NCI-H2107 treated with DMSO at 0.1 percent for 48 hours (cell line): ENCODE data around the gene IQCB1.
"Not testable (repeated sequence)": the region's sequence is repeated elsewhere in the genome, so short reads cannot be mapped to it uniquely, and the experiment has no call there.

Source experiments
- DNase-seq: peaks from one replicate; lab custom pipeline; 2025; ENCODE audit not compliant: unreplicated experiment; lab: John Stamatoyannopoulos, UW

The IQCB1 gene

DNA sequence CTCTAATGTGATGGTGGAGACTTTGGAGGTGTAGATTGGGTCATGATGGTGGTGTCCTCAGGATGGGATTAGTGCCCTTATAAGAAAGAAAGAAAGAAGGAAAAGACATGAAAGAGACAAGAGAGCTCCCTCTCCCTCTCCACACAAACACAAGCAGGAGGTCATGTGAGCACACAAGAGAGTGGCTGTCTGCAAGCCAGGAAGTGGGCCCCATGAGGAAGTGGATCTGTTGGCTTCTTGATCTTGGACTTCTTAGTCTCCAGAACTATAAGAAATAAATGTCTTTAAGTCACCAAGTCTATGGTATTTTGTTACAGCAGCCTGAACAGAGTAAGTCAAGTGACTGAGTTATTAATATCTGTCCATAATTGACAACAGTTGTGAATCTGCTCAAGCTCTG lies 17.1 kb downstream of the IQCB1 start:
- no peak for DNase-seq

DNA sequence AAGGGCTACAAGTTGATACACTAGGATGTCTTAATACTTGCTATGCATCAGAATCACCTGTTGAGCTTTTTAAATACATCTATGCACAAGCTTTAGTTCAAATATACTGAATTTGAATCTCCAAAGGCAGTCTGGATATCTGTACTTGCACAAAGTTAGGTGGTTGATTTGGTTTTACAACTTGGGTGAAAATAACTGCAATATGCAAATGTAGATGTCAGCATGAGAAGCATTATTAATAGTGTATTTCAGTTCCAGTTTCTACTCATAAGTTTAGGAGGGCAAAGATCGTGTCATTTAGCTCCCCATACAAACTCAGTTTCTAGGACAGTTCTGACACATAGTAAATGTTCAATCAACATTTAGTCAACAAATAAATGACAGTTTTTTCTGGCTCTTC lies 25.6 kb downstream of the IQCB1 start:
- no peak for DNase-seq

DNA sequence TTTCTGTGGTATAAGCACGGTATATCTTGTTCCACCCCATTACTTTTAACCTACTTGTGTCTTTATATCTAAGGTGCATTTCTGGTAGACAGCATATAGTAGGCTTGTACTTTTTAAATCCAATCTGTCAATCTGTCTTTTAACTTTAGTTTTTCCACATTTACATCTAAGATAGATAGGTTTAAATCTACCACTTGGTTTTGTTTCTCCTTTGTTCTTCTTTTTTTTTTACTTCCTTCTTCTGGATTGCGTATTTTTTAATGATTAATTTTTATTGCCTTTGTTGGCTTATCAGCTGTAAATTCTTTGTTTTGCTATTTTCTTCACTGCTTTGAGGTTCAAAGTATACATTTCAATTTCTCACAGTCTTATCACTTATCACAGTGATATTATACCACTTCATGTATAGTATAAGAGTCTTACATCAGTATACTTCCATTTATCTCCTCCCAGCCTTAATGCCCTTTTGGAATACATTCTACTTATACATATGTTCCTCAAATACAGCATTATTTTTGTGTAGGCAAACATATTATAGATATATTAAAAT lies 31.0 kb downstream of the IQCB1 start:
- DNase-seq, result no peak

DNA sequence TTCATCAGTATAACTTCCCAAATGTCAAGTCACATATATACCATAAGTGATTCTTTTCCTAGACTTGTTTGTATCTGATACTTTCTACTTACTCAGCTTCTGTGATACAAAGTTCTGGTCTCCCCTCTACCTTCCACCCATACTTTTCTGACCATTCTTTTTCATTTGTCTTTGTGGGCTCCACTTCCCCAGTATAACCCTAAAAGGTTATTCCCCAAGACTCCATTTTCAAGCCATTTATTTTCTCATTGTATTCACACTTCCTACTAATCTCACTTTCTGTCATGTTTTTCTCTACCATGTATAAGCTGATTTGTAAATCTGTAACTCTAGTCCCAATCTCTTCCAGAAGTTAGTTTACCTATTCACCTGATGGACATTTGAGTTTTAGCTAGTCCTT lies 34.0 kb downstream of the IQCB1 start:
- DNase-seq, result no peak

DNA sequence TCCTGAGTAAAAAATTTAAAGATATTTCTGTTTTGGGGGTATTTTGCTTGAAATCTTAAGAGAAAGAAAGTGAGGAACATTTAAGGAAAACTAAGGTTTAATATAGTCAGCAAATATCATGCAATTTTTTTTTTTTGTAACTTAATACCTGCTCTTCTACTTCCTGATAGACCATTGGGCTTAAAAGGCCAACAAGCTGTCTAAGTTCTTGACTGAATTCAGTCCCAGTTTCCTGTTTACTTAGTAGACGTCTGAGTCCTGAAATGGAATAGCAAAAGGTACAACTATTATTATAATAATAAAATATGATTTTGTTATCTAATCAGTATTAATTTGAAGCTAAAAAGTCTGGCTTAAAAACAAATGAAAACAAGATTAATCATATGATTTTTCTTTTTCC lies 37.9 kb downstream of the IQCB1 start:
- DNase-seq, result no peak

DNA sequence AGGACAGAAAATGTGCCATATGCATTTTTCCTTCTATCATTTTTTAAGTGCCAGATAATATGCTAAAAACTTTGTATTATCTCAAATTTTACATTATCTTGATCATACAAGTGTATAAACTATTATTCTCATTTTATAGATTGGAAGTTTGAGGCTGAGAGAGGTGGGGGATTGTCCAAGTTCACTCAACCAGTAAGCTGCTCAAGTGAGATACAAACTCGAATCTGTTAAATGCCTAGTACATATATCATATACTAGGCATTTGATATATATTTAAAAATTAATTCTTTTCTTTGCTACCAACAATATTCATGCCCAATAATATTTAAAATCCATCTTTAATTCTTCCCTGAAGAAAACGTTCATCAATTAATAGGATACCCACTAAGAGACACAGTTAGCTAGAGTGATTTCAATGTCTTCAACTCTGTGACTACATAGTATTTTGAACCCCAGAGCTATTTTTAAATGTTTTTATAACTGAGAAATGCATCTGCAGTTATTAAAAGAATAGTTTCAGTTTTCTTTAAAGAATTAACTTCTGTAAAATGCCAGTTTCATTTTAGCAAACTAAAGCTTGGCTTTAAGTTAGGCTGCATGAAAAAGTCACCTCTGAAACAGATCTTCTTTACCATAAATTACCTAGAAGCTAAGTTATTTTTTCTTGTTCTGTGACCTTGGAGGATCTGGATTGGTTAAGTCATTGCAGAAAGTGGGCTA lies 40.4 kb downstream of the IQCB1 start:
- no peak for DNase-seq

DNA sequence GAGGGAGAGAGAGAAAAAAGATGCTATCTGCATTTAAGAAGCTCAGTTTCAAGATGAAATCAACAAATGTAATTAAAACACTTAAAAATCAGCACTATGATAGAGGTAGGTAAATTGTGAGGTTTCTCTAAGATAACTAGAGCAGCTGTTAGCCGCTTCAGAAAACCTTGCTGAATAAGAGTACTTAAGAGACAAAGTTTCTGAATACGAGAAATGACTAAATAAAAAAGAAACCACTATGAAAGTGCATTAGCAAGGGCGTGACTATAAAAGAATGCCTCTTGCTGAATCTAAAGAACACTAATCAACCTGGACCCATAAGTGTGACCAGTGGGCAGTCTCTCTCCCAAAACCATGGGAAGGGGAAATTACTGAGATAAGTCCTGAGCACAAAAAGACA lies 41.8 kb downstream of the IQCB1 start:
- no peak for DNase-seq

DNA sequence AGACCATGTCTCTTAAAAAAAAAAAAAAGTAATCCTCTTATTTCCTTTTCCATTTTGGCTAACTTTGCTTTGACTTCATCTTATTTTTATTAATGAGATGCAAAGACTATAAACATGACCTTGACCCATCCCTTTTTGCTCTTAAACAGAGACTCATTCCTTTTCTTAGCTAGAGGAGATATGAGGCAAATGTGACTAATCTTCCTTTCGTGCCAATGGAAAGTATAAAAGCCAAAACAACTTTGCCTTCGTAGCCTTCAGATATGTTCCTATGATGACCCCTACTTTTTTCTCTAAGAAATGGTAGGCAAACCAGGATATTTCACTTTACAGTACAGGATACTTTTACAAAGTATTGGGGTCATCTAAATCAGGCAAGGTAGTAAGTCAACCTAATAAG lies 48.4 kb downstream of the IQCB1 start:
- no peak for DNase-seq

DNA sequence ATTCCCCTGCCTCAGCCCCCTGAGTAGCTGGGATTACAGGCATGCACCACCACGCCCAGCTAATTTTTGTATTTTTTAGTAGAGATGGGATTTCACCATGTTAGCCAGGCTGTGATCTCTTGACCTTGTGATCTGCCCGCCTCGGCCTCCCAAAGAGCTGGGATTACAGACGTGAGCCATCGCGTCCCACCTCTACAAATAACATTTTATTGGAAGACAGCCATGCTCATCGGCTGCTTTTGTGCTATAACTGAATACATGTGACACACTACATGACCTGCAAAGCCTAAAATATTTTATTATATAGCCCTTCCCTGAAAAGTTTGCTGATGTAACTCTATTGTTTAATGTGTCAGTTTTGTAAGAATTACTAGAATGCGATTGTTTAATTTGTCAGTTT lies 52.1 kb downstream of the IQCB1 start:
- DNase-seq, result not testable (repeated sequence)

DNA sequence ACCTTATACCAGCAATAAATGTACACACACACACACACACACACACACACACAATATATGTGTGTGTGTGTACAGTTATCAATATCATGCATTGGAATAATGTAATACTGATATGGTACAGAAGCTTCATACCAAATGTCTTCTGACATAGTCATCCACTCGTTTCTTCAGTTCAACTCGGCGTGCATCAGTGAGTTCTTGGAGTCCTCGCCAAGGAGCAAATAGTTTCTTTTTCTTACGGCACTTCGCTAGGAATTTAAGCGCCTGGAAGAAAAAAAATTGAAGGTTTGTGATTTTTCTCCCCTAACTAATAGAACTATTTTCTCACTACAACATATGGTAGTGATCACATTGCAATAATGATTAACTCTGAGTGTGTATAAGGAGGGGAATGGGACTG lies 53.2 kb downstream of the IQCB1 start:
- no peak for DNase-seq

DNA sequence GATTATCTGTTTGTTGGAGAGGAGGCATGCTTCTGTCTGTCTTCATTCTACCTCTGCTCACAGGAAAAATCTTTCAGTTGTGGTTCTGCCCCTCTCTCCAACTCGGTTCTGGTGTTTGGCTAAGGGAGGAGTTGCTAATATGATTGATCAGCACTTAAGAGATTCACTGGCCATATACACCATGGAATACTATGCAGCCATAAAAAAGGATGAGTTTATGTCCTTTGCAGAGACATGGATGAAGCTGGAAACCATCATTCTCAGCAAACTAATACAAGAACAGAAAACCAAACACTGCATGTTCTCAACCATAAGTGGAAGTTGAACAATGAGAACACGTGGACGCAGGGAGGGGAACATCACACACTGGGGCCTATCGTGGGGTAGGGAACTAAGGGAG lies 59.8 kb downstream of the IQCB1 start:
- not testable (repeated sequence) for DNase-seq

DNA sequence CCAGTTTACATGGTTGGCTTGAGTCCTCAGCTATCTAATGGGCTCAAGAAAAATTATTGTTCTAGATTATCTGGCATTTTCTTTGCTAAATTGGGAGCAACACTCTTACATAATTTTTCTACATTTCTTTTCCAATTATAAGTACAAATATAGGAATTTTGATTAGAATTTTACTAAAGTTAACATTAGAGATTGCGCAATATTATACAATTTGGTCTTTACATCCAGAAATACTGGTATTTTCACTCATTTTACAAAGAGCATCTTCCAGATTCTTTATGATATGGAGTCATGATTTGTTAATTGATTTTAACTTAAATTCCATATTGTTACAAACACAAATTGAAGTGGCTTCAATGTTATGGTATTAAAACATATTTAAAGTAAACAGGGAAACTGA lies 65.6 kb downstream of the IQCB1 start:
- no peak for DNase-seq

DNA sequence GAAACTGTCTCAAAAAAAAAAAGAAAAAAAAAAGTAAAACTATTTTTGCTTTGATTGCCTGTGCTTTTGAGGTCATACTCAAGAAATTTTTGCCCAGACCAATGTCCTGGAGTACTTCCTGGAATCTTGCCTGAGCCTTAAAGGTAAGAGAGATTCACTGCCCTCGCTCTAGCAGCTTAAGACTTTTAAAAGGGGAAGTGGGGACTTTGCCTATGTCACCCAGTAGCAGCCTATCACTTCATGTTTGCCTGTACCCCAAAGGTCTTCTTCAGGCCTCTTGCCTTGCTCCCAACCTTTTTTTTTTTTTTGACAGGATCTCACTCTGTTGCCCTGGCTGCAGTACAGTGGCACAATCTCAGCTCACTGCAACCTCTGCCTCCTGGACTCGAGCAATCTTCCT lies 66.4 kb downstream of the IQCB1 start:
- DNase-seq, result no peak

DNA sequence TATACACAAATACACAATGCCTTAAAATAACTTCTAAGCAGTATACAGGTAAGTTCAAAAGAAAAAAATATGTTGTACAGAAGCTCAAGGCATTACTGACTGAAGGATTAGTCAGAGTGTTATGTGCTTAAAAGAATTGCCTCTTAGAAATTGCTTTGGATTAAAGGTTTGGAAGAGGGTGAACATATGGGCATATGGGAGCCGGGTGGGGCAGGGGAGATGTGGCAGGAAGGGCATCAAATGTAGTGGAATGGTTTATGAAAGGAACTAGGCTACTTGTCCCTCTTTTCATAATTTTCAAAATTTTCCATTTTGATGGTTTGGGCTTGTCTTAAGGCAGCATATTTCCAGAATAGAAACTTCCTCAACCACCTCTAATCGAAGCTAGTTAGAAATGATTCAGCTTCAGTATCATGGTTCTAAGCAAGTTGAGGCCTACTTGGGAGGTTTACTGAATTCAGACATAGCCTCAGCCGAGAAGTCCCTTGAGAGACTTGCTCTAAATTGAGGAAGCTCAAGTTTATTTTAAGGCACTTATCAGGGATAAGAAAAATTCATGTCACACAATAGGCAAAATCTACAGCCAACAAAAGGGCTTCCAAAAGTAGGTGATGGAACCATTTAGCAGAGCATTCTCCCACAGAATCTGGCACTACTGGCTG lies 75.2 kb downstream of the IQCB1 start:
- DNase-seq, result no peak

DNA sequence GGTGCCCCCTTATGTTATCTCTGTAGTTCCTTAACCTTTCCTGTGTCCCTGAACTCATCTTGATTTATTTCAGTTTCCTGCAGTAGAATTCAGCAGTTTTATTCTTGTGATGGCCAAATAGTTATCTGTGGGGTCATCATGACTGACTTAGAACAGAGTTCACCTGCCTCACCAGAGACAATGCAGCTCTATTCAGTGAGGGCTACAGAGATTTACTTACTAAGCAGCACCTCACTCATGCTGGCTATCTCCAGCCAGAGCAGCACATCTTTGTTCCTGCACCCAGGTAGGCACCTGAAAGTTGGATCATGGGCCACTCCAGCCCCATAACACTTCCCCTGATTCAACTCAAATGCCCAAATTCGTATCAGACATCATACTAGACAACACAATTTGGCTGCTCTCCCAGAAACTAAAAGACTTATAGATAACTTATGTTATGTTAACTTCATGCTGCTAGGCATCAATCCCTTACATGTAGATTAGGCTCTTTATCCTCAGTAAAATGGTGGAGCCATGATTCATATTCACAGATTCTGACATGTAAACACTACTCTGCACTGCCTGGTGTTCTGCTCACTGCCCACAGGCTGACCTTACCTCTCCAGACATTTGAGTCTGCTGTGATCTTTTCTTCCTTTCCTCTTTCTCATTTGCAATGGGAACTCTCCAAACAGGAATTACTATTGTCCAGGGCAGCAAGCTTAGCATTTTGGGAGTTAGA lies 76.0 kb downstream of the IQCB1 start:
- no peak for DNase-seq

DNA sequence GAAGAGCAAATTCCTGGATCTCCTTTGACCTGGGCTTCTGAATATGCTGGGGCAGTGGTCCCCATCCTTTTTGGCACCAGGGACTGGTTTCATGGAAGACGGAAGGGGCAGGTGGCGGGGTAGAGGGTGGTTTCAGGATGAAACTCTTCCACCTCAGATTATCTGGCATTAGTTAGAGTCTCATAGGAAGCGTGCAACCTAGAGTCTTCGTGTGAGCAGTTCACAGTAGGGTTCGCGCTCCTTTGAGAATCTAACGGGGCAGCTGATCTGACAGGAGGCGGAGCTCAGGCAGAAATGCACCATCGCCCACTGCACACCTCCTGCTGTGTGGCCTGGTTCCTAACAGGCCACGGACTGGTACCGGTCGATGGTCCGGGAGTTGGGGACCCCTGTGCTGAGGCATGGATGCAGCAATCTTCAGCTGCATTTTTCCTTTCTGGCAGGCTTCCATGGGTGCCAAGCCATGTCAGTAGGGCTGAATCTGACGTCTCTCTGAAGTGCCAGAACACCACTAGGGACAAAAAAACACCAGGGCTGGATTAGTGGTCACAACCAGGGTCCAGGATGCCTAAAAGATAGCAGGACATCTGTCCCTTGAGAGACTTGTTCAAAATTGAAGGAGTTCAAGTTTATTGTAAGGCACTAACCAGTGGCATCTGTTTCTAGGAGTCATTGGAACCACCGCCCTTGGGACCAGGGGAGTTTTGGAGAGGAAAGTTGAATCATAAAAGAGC lies 76.9 kb downstream of the IQCB1 start:
- no peak for DNase-seq

DNA sequence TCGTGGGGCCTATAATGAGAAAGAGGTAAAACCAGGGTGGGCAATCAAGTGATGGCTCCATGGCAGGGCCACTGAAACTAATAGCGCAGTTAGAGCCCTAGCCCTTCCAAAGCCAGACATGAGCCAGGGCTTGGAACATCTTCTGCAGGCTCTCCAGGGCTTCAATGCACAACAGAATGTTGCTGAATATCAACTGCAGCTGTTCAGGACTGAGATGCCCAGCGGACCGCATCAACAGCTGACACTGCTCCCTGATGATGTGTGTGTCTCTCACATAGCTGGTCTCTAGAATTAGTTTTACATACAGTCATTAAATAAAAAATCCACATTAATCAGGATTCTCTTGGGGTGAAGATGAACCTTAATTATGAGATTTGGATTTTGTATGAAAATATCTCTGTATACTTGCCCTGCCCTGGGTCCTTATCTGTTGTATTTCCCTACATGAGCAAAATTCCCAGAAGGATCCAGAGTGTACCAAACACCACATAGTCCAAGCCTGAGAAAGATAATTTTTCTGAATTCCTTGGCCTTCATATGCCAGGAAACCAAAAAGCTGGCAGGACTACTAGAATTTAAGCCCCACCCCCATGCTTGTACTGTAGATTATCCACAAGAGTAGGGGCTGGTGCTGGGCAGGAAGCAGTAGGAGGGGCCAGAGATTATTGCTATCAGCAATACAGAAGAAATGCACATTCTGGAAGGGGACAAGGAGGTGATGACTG lies 77.6 kb downstream of the IQCB1 start:
- DNase-seq, result no peak

DNA sequence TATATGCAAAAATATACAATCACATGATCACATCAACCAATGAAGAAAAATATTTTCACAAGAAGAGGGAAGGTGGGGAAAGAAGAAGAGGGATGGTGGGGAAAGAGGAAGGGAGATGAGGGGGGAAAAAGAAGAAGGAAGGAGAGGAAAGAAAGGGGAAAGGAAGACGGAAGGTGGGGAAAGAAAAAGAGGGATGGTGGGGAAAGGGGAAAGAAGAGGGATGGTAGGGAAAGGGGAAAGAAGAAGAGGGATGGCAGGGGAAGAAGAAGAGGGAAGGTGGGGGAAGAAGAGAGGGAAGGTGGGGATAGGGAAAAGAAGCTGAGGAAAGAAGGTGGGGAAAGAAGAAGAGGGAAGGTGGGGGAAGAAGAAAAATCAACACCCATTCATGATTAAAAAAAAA lies 82.1 kb downstream of the IQCB1 start:
- no peak for DNase-seq

DNA sequence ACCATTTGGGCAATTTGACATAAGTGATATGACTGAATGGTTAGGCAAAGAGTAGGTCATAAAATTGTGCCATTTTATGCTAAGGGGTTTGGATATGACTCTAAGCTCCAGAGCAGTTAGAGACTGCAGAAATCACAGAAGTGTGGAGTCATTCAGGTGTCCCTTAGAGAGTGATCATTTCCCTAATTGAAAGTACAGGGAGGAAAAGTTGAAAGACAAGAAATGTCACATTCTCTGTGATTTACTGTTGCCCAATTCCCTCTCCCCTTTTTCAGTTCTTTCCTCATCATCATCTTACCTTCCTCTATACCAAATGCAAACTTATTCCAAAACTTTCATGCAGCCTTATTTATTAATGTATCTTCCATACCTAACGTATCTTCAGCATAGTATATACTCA lies 82.6 kb downstream of the IQCB1 start:
- DNase-seq, result no peak

DNA sequence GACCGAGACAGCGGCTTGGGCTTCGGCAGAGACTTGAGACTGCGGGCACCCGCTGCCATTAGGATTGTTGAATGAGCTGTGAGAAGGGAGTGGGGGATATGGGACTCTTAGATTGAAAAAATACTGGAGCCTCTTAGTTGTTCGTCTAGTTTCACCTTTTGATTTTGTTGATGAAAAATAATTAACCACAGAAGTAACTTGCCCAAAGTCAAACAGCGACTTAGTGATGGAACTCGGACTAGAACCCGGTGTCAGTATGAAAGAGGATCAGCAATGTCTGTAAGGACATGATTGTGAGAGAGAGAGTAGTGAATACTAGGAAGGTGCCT lies 84.8 kb downstream of the IQCB1 start:
- no peak for DNase-seq
